ENCODE measurements around the gene CRHR1.
"Not testable (repeated sequence)": the region's sequence is repeated elsewhere in the genome, so short reads cannot be mapped to it uniquely, and the experiment has no call there.

CRHR1 gene

DNA sequence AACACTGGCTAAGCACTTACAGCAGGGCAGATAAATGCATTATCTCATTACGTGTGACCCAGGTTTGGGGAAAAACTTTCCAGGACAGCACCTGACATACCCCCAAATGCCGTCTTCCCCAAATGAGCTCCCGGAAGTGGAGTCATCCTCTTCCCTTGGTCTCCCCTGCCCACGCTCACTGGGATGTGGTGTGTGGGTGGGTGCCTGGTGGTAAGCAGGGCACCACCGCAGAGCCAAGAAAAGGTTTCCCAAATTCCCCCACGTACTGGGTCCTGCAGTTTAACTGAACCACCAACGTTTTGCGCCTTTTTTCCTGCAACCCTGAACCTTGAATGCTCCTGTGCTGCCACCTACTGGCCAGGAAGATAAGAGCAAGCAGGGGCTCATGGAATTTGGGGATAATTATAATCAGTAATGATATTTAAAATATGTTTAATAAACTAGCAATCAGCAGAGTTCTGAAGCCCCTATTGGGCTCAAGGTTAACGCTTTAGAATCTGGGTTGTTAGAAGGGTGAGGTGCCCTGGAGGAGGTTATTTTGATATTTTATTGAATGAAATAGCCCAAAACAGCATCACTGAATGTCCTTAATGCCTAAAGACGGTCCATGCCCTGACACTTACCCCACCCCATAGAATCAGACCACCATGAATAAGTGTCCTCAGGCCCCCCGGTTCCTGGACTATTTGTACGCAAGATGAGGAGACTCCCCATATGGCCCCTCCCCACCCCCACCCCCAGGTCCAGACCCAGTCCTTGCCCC lies 68.6 kb downstream of the CRHR1 start:
- no peak for DNase-seq (ENCODE audit: low read depth)
- TF ChIP-seq, protein P1, sequence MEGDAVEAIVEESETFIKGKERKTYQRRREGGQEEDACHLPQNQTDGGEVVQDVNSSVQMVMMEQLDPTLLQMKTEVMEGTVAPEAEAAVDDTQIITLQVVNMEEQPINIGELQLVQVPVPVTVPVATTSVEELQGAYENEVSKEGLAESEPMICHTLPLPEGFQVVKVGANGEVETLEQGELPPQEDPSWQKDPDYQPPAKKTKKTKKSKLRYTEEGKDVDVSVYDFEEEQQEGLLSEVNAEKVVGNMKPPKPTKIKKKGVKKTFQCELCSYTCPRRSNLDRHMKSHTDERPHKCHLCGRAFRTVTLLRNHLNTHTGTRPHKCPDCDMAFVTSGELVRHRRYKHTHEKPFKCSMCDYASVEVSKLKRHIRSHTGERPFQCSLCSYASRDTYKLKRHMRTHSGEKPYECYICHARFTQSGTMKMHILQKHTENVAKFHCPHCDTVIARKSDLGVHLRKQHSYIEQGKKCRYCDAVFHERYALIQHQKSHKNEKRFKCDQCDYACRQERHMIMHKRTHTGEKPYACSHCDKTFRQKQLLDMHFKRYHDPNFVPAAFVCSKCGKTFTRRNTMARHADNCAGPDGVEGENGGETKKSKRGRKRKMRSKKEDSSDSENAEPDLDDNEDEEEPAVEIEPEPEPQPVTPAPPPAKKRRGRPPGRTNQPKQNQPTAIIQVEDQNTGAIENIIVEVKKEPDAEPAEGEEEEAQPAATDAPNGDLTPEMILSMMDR (IDR thresholded peaks at IDR 0.05; ENCODE audit: control insufficient read depth, extremely low read depth, insufficient read depth): peak; percentile 96
- no peak overlapping the region for H3K4me3 ChIP-seq (ENCODE audit: low read depth, low read length)

DNA sequence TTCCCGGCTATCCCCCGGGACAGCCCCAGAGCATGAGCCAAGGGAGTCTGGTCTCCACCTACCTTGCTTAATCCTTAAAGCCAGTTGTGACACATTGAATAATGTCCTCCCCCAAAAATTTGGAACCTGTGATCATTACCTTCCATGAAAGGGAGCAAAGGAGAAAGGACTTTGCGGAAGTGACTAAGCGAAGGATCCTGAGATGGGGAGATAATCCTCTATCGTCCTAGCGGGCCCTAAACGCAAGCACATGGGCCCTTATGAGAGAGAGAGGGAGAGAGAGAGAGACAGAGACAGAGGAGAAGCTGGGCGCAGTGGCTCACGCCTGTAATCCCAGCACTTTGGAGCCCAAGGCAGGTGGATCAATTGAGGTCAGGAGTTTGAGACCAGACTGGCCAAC lies 70.1 kb downstream of the CRHR1 start:
- no peak overlapping the region for H3K4me3 ChIP-seq (ENCODE audit: low read depth, low read length)
- DNase-seq (ENCODE audit: low read depth): no peak
- TF ChIP-seq, protein P1 (IDR thresholded peaks at IDR 0.05; ENCODE audit: control insufficient read depth, extremely low read depth, insufficient read depth): no peak

DNA sequence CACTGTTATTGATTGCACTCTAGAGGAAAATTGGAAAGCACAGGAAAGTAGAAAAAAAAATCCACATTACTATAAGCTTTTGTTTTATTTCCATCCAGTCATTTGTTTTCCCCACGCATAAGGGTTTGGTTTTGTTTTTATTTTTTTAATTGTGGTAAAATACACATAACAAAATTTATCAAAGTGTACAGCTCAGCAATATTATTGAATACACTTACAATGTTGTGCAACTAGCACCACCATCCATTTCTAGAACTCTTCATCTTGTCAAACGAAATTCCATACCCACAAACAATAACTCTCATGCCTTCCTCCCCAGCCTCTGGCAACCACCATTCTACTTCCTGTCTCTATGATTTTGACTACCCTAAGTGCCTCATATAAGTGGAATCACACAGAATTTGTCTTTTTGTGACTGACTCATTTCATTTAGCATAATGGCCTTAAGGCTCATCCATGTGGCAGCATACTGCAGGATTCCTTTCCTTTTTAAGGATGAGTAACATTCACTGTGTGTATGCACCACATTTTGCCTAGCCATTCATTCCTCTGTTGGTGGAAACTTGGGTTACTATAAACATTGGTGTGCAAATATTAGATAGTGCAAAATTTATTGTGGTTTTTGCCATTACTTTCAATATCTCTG lies 71.7 kb downstream of the CRHR1 start:
- TF ChIP-seq, protein P1 (IDR thresholded peaks at IDR 0.05; ENCODE audit: control insufficient read depth, extremely low read depth, insufficient read depth): no peak
- DNase-seq (ENCODE audit: low read depth): no peak
- H3K4me3 ChIP-seq (ENCODE audit: low read depth, low read length): no peak overlapping the region

DNA sequence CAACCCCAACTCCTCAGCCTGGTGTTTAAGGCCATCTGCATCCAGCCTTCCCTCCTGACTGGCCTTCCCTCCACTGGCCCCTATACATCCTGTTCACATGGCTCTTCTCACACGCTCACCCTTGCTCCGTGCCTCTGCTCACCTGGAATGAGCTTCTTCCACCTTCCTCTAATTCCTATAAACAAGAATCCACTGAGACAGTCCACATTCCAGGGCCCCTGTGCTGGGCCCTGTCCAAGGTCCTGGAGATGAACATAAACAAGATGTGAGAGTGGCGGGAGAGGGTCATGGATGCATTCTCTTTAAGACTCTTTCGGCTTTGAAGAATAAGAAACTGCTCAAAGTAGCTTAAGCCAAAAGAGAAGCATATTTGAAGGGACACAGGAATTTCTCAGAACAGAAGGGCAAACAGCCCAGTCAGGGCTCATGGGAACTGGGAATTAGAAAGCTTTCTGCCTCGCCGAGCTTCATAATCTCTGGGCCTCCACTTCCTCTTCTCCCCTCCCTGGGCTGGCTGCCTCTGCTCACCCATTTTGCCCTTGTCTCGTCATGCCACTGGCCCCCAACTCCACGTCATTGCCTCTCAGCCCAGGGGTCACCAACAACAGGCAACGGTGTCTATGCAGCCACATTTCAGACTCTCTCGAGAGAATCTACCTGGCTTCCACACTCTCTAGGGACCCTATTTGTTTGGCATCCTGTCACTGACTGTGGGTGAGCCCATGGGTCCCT lies 74.0 kb downstream of the CRHR1 start:
- H3K4me3 ChIP-seq (ENCODE audit: low read depth, low read length): no peak overlapping the region
- no peak for DNase-seq (ENCODE audit: low read depth)
- TF ChIP-seq, protein P1 (IDR thresholded peaks at IDR 0.05; ENCODE audit: control insufficient read depth, extremely low read depth, insufficient read depth): no peak

DNA sequence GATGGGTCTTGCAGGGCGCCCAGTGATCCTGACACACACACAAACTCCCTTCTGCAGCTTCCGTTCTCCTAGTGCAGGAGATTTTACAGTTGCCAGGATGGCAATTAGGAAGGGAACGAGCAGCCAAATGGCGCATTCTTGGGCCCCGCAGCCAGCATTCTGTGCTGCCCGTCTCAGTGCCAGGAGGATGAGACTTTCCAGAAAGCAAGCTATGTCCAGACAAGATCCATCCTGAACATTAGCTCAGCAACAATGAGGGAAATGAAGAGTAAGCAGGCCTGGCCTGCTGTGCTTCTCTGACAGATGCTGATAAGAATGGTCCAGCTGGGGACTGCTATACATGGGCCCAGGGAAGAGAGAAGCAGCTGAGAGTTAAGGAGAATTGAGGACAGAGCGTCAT lies 77.0 kb downstream of the CRHR1 start:
- no peak overlapping the region for H3K4me3 ChIP-seq (ENCODE audit: low read depth, low read length)
- no peak for DNase-seq (ENCODE audit: low read depth)
- TF ChIP-seq, protein P1 (IDR thresholded peaks at IDR 0.05; ENCODE audit: control insufficient read depth, extremely low read depth, insufficient read depth): no peak

DNA sequence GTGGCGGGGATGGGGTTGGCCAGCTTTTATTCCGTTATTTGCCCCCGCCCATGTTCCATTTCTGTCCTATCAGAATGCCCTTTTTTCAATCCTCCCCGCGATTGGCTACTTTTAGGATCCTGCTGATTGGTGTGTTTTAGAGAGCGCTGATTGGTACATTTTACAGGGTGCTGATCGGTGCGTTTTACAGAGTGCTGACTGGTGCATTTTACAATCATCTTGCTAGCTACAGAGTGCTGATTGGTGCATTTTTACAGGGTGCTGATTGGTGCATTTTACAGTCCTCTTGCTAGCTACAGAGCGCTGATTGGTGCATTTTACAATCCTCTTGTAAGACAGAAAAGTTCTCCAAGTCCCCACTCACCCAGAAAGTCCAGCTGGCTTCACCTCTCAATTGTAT lies 78.0 kb downstream of the CRHR1 start:
- not testable (repeated sequence) for H3K4me3 ChIP-seq (ENCODE audit: low read depth, low read length); DNase-seq (ENCODE audit: low read depth)
